Nephron (organoid): ENCODE data around the gene PATJ.

ENCODE experiments used
- H3K27ac Mint-ChIP-seq, 3 experiments: 2 replicates each; pipeline ENCODE4 v1.8.0; 2020; ENCODE audit warnings: mixed read lengths in 3 of 3, mild to moderate bottlenecking in 2 of 3, moderate library complexity in 1 of 3
- H3K27me3 Mint-ChIP-seq: 2 replicates; pipeline ENCODE4 v1.8.0; 2021; ENCODE audit warnings: low read depth, mild to moderate bottlenecking, moderate library complexity, mixed read lengths
- H3K36me3 Mint-ChIP-seq: 2 replicates; pipeline ENCODE4 v1.8.0; 2020; ENCODE audit warnings: low read depth, mixed read lengths
- H3K4me1 Mint-ChIP-seq: 2 replicates; pipeline ENCODE4 v1.8.0; 2020; ENCODE audit warnings: mixed read lengths
- H3K4me3 Mint-ChIP-seq, 3 experiments: 2 replicates each; pipeline ENCODE4 v1.8.0; 2020; ENCODE audit warnings: mild to moderate bottlenecking in 3 of 3, mixed read lengths in 3 of 3, moderate library complexity in 2 of 3
- H3K9me3 Mint-ChIP-seq: 2 replicates; pipeline ENCODE4 v1.8.0; 2020; ENCODE audit warnings: mixed read lengths
- TF ChIP-seq, protein P1 (sequence below), 3 experiments: fragments of 200-600 bp; sonication (generic); IDR thresholded peaks; one replicate each; pipeline ENCODE4 v1.5.0; 2021; ENCODE audit warnings: antibody characterized with exemption in 3 of 3; ENCODE audit not compliant: unreplicated experiment in 3 of 3

Gene PATJ

DNA sequence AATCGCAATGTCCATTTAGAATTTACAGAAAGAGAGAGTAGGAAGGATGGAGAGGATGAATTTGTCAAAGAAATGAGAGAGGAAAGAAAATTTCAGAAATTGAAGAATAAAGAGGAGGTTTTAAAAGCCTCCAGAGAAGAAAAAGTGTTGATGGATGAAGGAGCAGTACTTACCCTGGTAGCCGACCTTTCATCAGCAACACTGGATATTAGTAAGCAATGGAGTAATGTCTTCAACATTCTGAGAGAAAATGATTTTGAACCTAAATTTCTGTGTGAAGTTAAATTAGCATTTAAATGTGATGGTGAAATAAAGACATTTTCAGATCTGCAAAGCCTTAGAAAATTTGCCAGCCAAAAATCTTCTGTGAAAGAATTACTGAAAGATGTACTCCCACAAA lies 464.9 kb downstream of the PATJ start:
- Mint-ChIP-seq H3K4me1 (no peaks in the 10 kb centered on the region), H3K36me3 (peaks cover 50% of the 10 kb centered on the region), H3K27ac (no peak overlapping the region), H3K27me3 (no peaks in the 10 kb centered on the region), H3K4me3 (no peak overlapping the region), H3K9me3 (peaks cover 40% of the 10 kb centered on the region)
- TF ChIP-seq, protein P1, sequence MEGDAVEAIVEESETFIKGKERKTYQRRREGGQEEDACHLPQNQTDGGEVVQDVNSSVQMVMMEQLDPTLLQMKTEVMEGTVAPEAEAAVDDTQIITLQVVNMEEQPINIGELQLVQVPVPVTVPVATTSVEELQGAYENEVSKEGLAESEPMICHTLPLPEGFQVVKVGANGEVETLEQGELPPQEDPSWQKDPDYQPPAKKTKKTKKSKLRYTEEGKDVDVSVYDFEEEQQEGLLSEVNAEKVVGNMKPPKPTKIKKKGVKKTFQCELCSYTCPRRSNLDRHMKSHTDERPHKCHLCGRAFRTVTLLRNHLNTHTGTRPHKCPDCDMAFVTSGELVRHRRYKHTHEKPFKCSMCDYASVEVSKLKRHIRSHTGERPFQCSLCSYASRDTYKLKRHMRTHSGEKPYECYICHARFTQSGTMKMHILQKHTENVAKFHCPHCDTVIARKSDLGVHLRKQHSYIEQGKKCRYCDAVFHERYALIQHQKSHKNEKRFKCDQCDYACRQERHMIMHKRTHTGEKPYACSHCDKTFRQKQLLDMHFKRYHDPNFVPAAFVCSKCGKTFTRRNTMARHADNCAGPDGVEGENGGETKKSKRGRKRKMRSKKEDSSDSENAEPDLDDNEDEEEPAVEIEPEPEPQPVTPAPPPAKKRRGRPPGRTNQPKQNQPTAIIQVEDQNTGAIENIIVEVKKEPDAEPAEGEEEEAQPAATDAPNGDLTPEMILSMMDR (IDR thresholded peaks at IDR 0.05; ENCODE audit: unreplicated experiment in 3 of 3), result no peak

DNA sequence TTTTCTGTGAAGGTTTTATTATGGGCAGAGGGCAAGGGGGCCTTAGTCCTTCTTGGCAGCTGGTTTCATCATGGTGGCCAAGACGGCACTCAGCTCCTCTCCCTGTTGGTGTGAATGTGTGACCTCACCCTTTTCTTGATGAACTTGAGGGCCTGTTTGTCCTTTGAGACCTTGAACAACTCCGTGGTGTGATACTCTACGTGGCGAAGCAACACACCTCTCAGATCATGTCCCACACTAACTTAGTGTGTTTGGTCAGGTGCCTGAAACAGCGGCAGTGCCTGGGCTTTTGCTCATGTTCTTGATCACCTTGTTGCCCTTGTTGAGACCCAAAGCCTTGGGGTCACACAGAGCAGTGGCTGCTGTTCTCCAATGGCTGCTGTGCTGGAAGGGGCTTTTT lies 465.8 kb downstream of the PATJ start:
- H3K27me3 Mint-ChIP-seq, result no peaks in the 10 kb centered on the region
- peaks cover 50% of the 10 kb centered on the region for H3K36me3 Mint-ChIP-seq
- TF ChIP-seq, protein P1 (IDR thresholded peaks at IDR 0.05; ENCODE audit: unreplicated experiment in 3 of 3), result no peak
- no peak overlapping the region for H3K27ac Mint-ChIP-seq
- H3K9me3 Mint-ChIP-seq, result peaks cover 40% of the 10 kb centered on the region
- H3K4me1 Mint-ChIP-seq, result no peaks in the 10 kb centered on the region
- H3K4me3 Mint-ChIP-seq, result no peak overlapping the region

DNA sequence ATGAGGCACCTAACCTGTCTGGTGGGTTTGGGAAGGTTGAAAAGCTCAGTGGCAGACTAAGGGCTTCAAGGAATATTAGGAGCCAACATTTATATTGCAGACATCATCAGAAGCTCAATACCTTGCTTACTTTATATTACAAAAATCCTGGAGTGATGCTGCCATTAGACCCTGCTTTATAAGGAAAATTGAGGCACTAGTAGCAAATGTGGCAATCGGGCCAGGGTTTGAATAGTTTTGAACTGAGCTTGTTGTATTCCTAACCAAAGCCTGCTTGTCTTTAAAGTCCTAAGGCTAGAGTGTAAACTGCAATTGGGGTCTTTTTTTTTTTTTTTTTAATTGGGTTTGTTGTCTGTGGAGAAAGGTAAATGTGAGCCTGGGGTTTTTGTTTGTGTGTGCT lies 466.7 kb downstream of the PATJ start:
- H3K4me3 Mint-ChIP-seq, result no peak overlapping the region
- no peaks in the 10 kb centered on the region for H3K4me1 Mint-ChIP-seq
- peaks cover 50% of the 10 kb centered on the region for H3K36me3 Mint-ChIP-seq
- TF ChIP-seq, protein P1 (IDR thresholded peaks at IDR 0.05; ENCODE audit: unreplicated experiment in 3 of 3), result no peak
- H3K27me3 Mint-ChIP-seq, result no peaks in the 10 kb centered on the region
- H3K27ac Mint-ChIP-seq, result no peak overlapping the region
- peaks cover 44% of the 10 kb centered on the region for H3K9me3 Mint-ChIP-seq

DNA sequence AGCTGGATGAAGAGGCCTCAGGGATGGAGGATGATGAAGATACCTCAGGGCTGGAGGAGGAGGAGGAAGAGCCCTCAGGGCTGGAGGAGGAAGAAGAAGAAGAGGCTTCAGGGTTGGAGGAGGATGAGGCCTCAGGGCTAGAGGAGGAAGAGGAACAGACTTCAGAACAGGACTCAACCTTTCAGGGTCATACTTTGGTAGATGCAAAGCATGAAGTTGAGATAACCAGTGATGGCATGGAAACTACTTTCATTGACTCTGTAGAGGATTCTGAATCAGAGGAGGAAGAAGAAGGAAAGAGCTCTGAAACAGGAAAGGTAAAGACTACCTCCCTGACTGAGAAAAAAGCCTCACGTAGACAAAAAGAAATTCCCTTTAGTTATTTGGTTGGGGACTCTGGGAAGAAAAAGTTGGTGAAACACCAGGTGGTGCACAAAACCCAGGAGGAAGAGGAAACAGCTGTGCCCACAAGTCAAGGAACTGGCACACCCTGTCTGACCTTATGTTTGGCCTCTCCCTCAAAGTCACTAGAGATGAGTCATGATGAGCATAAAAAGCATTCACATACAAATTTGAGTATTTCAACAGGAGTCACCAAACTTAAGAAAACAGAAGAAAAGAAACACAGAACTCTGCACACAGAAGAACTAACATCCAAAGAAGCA lies 467.8 kb downstream of the PATJ start:
- H3K36me3 Mint-ChIP-seq, result peaks cover 45% of the 10 kb centered on the region
- TF ChIP-seq, protein P1 (IDR thresholded peaks at IDR 0.05; ENCODE audit: unreplicated experiment in 3 of 3), result no peak
- no peaks in the 10 kb centered on the region for H3K4me1 Mint-ChIP-seq
- peaks cover 47% of the 10 kb centered on the region for H3K9me3 Mint-ChIP-seq
- H3K27ac Mint-ChIP-seq, result no peak overlapping the region
- H3K4me3 Mint-ChIP-seq, result no peak overlapping the region
- H3K27me3 Mint-ChIP-seq, result peaks cover 6% of the 10 kb centered on the region

DNA sequence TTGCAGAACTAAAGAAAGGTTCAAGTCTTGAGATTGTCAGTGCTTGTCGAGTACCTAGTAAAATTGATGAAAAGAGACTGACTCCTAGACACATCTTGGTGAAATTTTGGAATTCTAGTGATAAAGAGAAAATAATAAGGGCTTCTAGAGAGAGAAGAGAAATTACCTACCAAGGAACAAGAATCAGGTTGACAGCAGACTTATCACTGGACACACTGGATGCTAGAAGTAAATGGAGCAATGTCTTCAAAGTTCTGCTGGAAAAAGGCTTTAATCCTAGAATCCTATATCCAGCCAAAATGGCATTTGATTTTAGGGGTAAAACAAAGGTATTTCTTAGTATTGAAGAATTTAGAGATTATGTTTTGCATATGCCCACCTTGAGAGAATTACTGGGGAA lies 468.7 kb downstream of the PATJ start:
- Mint-ChIP-seq H3K36me3 (peaks cover 45% of the 10 kb centered on the region), H3K27ac (no peak overlapping the region), H3K4me1 (no peaks in the 10 kb centered on the region), H3K9me3 (peaks cover 47% of the 10 kb centered on the region), H3K27me3 (peaks cover 6% of the 10 kb centered on the region), H3K4me3 (no peak overlapping the region)
- TF ChIP-seq, protein P1 (IDR thresholded peaks at IDR 0.05; ENCODE audit: unreplicated experiment in 3 of 3), result no peak

DNA sequence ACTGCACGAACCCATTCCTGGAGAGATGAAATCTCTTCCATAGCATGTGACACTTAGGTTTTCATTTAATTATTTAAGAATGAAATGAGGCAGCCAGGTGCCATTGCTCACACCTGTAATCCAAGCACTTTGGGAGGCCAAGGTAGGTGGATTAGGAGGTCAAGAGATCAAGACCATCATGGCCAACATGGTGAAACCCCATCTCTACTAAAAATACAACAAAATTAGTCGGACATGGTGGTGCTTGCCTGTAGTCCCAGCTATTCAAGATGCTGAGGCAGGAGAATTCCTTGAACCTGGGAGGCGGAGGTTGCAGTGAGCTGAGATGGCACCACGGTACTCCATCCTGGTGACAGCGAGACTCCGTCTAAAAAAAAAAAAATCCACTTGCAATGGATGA lies 470.1 kb downstream of the PATJ start:
- TF ChIP-seq, protein P1 (IDR thresholded peaks at IDR 0.05; ENCODE audit: unreplicated experiment in 3 of 3), result no peak
- no peaks in the 10 kb centered on the region for H3K4me1 Mint-ChIP-seq
- H3K27ac Mint-ChIP-seq, result no peak overlapping the region
- no peak overlapping the region for H3K4me3 Mint-ChIP-seq
- H3K27me3 Mint-ChIP-seq, result peaks cover 6% of the 10 kb centered on the region
- peaks cover 34% of the 10 kb centered on the region for H3K36me3 Mint-ChIP-seq
- H3K9me3 Mint-ChIP-seq, result peaks cover 37% of the 10 kb centered on the region
